OCI-LY7 (cell line): ENCODE measurements around the gene TTC34. TPM values are rescaled to one million over a fixed set of nuclear protein-coding genes. Genes with fewer than 3 reads are reported as not detected.

Source experiments
- BruUV-seq: library from RNA; stranded (reverse); fragments of 400-500 nt; replicated peaks from 2 replicates; lab custom pipeline; 2021; lab: Mats Ljungman, UMichigan
- CTCF ChIA-PET: fragments of 300-600 bp; sonication (Branson Sonifier 250); formaldehyde crosslinking; loops from one replicate; lab custom pipeline; 2022; ENCODE audit warnings: antibody characterized with exemption; ENCODE audit not compliant: unreplicated experiment; lab: Charles Lee
- POLR2A ChIA-PET: fragments of 300-600 bp; sonication (Branson Sonifier 250); formaldehyde crosslinking; loops from one replicate; lab custom pipeline; 2022; ENCODE audit warnings: antibody characterized with exemption; lab: Charles Lee
- DNase-seq: peaks from one replicate; pipeline ENCODE4 v3.0.0-alpha.2; 2015; ENCODE audit warnings: low spot score
- H2AFZ ChIP-seq: fragments of 200-600 bp; sonication (generic), shearing (Covaris generic); 2 replicates; pipeline ENCODE4 v1.6.1; 2014; ENCODE audit warnings: mild to moderate bottlenecking, antibody characterized with exemption, low read length, moderate library complexity
- H3K27ac ChIP-seq: fragments of 200-600 bp; sonication (generic); 2 replicates; pipeline ENCODE4 v1.5.1; 2014; ENCODE audit warnings: mixed run types, low read depth, mild to moderate bottlenecking, moderate library complexity, low read length, inconsistent platforms; ENCODE audit not compliant: poor library complexity, severe bottlenecking
- H3K36me3 ChIP-seq: fragments of 200-600 bp; sonication (generic); 2 replicates; pipeline ENCODE4 v1.6.1; 2014; ENCODE audit warnings: mild to moderate bottlenecking, antibody characterized with exemption, low read length, moderate library complexity, mixed read lengths; ENCODE audit not compliant: insufficient read depth
- H3K4me1 ChIP-seq: fragments of 200-600 bp; sonication (generic); 2 replicates; pipeline ENCODE4 v1.5.1; 2014; ENCODE audit warnings: mild to moderate bottlenecking, low read length; ENCODE audit not compliant: insufficient read depth, poor library complexity, severe bottlenecking
- H3K4me2 ChIP-seq: fragments of 200-600 bp; sonication (generic); 2 replicates; pipeline ENCODE4 v1.6.1; 2014; ENCODE audit warnings: mild to moderate bottlenecking, low read length
- H3K4me3 ChIP-seq: fragments of 200-600 bp; sonication (generic); 2 replicates; pipeline ENCODE4 v1.5.1; 2014; ENCODE audit warnings: mild to moderate bottlenecking, low read depth, low read length; ENCODE audit not compliant: poor library complexity, severe bottlenecking
- H3K79me2 ChIP-seq: fragments of 200-600 bp; sonication (generic); 2 replicates; pipeline ENCODE4 v1.6.1; 2016; ENCODE audit warnings: low read depth, mild to moderate bottlenecking, low read length, moderate library complexity, mixed read lengths; ENCODE audit not compliant: insufficient read depth
- H3K9me2 ChIP-seq: fragments of 200-600 bp; sonication (generic); 2 replicates; pipeline ENCODE4 v1.6.1; 2016; ENCODE audit warnings: mild to moderate bottlenecking, low read length, mixed read lengths; ENCODE audit not compliant: insufficient read depth
- H3K9me3 ChIP-seq: fragments of 200-600 bp; sonication (generic); 2 replicates; pipeline ENCODE4 v1.6.1; 2014; ENCODE audit warnings: mild to moderate bottlenecking, mixed run types, low read length, mixed read lengths
- H4K20me1 ChIP-seq: fragments of 200-600 bp; sonication (generic); 2 replicates; pipeline ENCODE4 v1.6.1; 2014; ENCODE audit warnings: mild to moderate bottlenecking, antibody characterized with exemption, low read length, moderate library complexity, mixed read lengths; ENCODE audit not compliant: insufficient read depth
- CTCF ChIP-seq: fragments of 200-600 bp; sonication (generic); conservative IDR thresholded peaks from 2 replicates; pipeline ENCODE4 v1.5.1; 2014; ENCODE audit warnings: mild to moderate bottlenecking, antibody characterized with exemption, low read length, moderate library complexity, mixed read lengths
- EZH2phosphoT487 ChIP-seq: fragments of 200-600 bp; sonication (generic); IDR thresholded peaks from 2 replicates; pipeline ENCODE4 v1.6.1; 2018; ENCODE audit warnings: low read depth, borderline replicate concordance, mild to moderate bottlenecking, mixed run types, antibody characterized with exemption, low read length, moderate library complexity, mixed read lengths
- intact Hi-C: fragments of 100-400 bp; cut with micrococcal nuclease; formaldehyde crosslinking; loops from one replicate; pipeline ENCODE4 v1.10.0; 2022; ENCODE audit not compliant: unreplicated experiment
- total RNA-seq, 2 experiments: library from RNA; depleted of rRNA in 1 of 2; stranded (reverse); fragments of >200 nt in 1 of 2; shearing (Covaris generic) in 1 of 2; gene quantifications; 2 replicates each; pipeline ENCODE4 v1.2.3, GENCODE V29; 2014 to 2022

The TTC34 gene
- total RNA-seq, 2 experiments from 2014 or later, result 1.1 to 2.2 TPM

GRCh38 chr1:2638466-2639115, 162.9 kb downstream of the TTC34 start:
- Histone ChIP-seq H2AFZ (no peak overlapping the region), H3K4me3 (no peak overlapping the region), H3K36me3 (no peaks in the 10 kb centered on the region), H3K27ac (no peak overlapping the region), H3K79me2 (no peaks in the 10 kb centered on the region), H3K4me2 (no peak overlapping the region), H3K9me2 (no peaks in the 10 kb centered on the region), H3K9me3 (peaks cover 10% of the 10 kb centered on the region; the same call in 1 of the 2 replicates), H3K4me1 (peaks cover 10% of the 10 kb centered on the region), H4K20me1 (no peaks in the 10 kb centered on the region)
- no TSS peak for BruUV-seq
- no peak for DNase-seq
- intact Hi-C loops, result no loop called here
- POLR2A ChIA-PET, result interaction anchor here (0.5 kb wide), 1 partner anchor 1512 kb away, joined by 3 read pairs; no protein-coding TSS in a partner anchor
- TF ChIP-seq EZH2phosphoT487, result no peak
- no peak for TF ChIP-seq CTCF
- CTCF ChIA-PET, result no interaction called here

- POLR2A ChIA-PET, result interaction anchor here (0.5 kb wide), 1 partner anchor 1511 kb away, joined by 3 read pairs; no protein-coding TSS in a partner anchor
- peaks cover 7% of the 10 kb centered on the region for H3K4me1 ChIP-seq
- CTCF ChIA-PET, result no interaction called here
These were observed 163.9 kb downstream of the TTC34 start for GRCh38 chr1:2637442-2638145.

More at GRCh38 chr1:2637442-2638145, 163.9 kb downstream of the TTC34 start:
- no peaks in the 10 kb centered on the region for H3K9me2 ChIP-seq
- H3K79me2 ChIP-seq, result no peaks in the 10 kb centered on the region
- no peak overlapping the region for H2AFZ ChIP-seq
- H3K4me3 ChIP-seq, result no peak overlapping the region
- H3K36me3 ChIP-seq, result no peaks in the 10 kb centered on the region
- no peak for DNase-seq
- no peak overlapping the region for H3K4me2 ChIP-seq
- no peaks in the 10 kb centered on the region for H4K20me1 ChIP-seq
- BruUV-seq, result no TSS peak
- TF ChIP-seq CTCF, result no peak
- no peak for TF ChIP-seq EZH2phosphoT487
- intact Hi-C loops, result no loop called here
- H3K9me3 ChIP-seq, result peaks cover 10% of the 10 kb centered on the region; the same call in 1 of the 2 replicates
- no peak overlapping the region for H3K27ac ChIP-seq
